Measurements from ENCODE around the gene ARID2. TPM values are rescaled to one million over a fixed set of nuclear protein-coding genes. Genes with fewer than 3 reads are reported as not detected.

ARID2 gene
- total and polyA plus RNA-seq, 9 of the 15 experiments (the other 6 are each of a cell fraction or from before 2014, with no cell fraction given), result 13.4 to 41.6 (median 29.4) TPM

DNA sequence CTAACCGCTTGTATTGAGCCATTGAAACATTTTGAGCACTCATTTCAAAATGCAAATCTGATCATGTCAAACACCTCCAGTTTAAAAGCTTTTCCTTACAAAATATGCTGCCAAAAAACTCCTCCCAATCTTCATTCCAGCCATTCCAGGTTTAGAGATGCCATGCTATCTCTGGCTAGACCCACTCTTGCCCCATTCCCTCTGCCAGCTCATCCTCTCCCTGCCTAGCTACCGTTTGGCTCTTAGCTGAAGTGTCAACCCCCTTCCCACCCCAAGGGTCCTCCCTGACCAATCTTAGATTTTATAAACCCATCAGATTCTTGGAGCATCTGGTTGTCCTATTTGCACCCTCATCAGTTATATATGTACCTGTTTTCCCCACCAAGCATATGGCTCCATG, 185.9 kb downstream of the ARID2 start:
- Histone ChIP-seq H3K9me1 (ENCODE audit: control insufficient read depth, insufficient read depth, low read length) (no peaks in the 10 kb centered on the region), H3K9ac (ENCODE audit: insufficient read depth in 1 of 2, low read depth in 2 of 2, low read length in 2 of 2) (no peak overlapping the region), H3K4me1 (replicated peaks in 1 of 2; ENCODE audit: control insufficient read depth in 2 of 2, insufficient read depth in 2 of 2, low read length in 2 of 2) (no peaks in the 10 kb centered on the region), H3K9me3 (replicated peaks; ENCODE audit: control insufficient read depth, insufficient read depth, low read depth, low read length) (no peaks in the 10 kb centered on the region), H3K4me3 (no peak overlapping the region), H3K27me3 (ENCODE audit: control insufficient read depth in 2 of 2, insufficient read depth in 2 of 2, low read length in 2 of 2) (no peaks in the 10 kb centered on the region), H4K20me1 (replicated peaks; ENCODE audit: control insufficient read depth, insufficient read depth, low read length) (no peaks in the 10 kb centered on the region), H3K36me3 (ENCODE audit: control insufficient read depth, insufficient read depth, low read length) (peaks cover 4% of the 10 kb centered on the region; the same call in 1 of the 3 replicates), H3K27ac (ENCODE audit: extremely low read depth, low read depth, low read length) (no peak overlapping the region), H3K4me2 (ENCODE audit: insufficient read depth, low read length) (no peak overlapping the region), H3K79me2 (ENCODE audit: control insufficient read depth, insufficient read depth, low read length) (no peaks in the 10 kb centered on the region), H2AFZ (ENCODE audit: low read depth, low read length) (no peak overlapping the region)
- in situ Hi-C loops (cut with MboI) (no loop called here), intact Hi-C loops (cut with micrococcal nuclease) (no loop called here)
- TF ChIP-seq CEBPG (CRISPR knock-in tag; IDR thresholded peaks at IDR 0.05), result no peak
- TF ChIP-seq CEBPG (tag; conservative IDR thresholded peaks at IDR 0.05 in 1 of 2, IDR thresholded peaks at IDR 0.05 in 1 of 2), result no peak
- TF ChIP-seq POLR2A (conservative IDR thresholded peaks at IDR 0.05), result 0 out of 2 replicates have a peak, but pooled peaks have one; percentile 32
- no peak for FAIRE-seq
- no peak for DNase-seq (ENCODE audit: extremely low read depth in 1 of 4, low spot score in 3 of 4)
- BruUV-seq (replicated peaks), result no TSS peak
- CTCF ChIA-PET (ENCODE audit: low intra/inter-chr PET ratio), result no interaction called here
- 75% methylated on average over 2 of the region's 2 CpGs for WGBS (ENCODE audit: insufficient coverage, low coverage, missing lambda C conversion rate)
- POLR2A ChIA-PET, result interaction anchor here (3.0 kb wide), 1 partner anchor 11 kb away, joined by 14 read pairs; no protein-coding TSS in a partner anchor
- ATAC-seq, result no peak

DNA sequence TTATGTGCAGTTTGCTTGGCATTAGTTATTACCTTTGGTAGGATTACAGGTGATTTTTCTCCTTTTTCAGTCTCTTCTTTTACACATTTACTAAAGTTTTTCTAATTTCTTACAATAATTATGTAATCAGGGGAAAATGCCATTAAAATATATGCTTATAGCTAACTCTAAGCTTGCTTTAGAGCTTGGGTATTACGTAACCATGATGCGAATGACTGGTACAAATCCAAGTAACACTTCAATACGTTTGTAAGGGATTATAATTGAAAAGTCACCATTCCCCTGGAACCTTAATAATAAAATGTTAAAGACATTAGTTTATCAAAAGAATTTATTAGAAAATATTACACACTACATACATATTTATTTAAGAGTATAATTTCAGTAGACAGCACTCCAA, 189.3 kb downstream of the ARID2 start:
- no peaks in the 10 kb centered on the region for H3K4me1 ChIP-seq (replicated peaks in 1 of 2; ENCODE audit: control insufficient read depth in 2 of 2, insufficient read depth in 2 of 2, low read length in 2 of 2)
- no peak for DNase-seq (ENCODE audit: extremely low read depth in 1 of 4, low spot score in 3 of 4)
- no peak overlapping the region for H3K9ac ChIP-seq (ENCODE audit: insufficient read depth in 1 of 2, low read depth in 2 of 2, low read length in 2 of 2)
- ChIA-PET CTCF (ENCODE audit: low intra/inter-chr PET ratio) (interaction anchor here (0.6 kb wide), 1 partner anchor 42 kb away, joined by 5 read pairs; no protein-coding TSS in a partner anchor), POLR2A (no interaction called here)
- intact Hi-C loops (cut with micrococcal nuclease), result no loop called here
- no TSS peak for BruUV-seq (replicated peaks)
- ATAC-seq, result no peak
- H3K79me2 ChIP-seq (ENCODE audit: control insufficient read depth, insufficient read depth, low read length), result no peaks in the 10 kb centered on the region
- in situ Hi-C loops (cut with MboI), result no loop called here
- H3K27ac ChIP-seq (ENCODE audit: extremely low read depth, low read depth, low read length), result no peak overlapping the region
- no peaks in the 10 kb centered on the region for H4K20me1 ChIP-seq (replicated peaks; ENCODE audit: control insufficient read depth, insufficient read depth, low read length)
- no peak overlapping the region for H3K4me3 ChIP-seq
- H3K4me2 ChIP-seq (ENCODE audit: insufficient read depth, low read length), result no peak overlapping the region
- TF ChIP-seq CEBPG (CRISPR knock-in tag; IDR thresholded peaks at IDR 0.05) (no peak), CEBPG (tag; conservative IDR thresholded peaks at IDR 0.05 in 1 of 2, IDR thresholded peaks at IDR 0.05 in 1 of 2) (peak; percentile 57 to 76), MEIS2 (IDR thresholded peaks at IDR 0.05; ENCODE audit: partially characterized antibody) (no peak), CEBPB (tag; IDR thresholded peaks at IDR 0.05) (peak; percentile 82), RNF2 (IDR thresholded peaks at IDR 0.05) (no peak), ZC3H8 (IDR thresholded peaks at IDR 0.05) (no peak)
- H3K9me3 ChIP-seq (replicated peaks; ENCODE audit: control insufficient read depth, insufficient read depth, low read depth, low read length), result no peaks in the 10 kb centered on the region
- 95% methylated on average over 3 of the region's 3 CpGs for WGBS (ENCODE audit: insufficient coverage, low coverage, missing lambda C conversion rate)
- H3K27me3 ChIP-seq (ENCODE audit: control insufficient read depth in 2 of 2, insufficient read depth in 2 of 2, low read length in 2 of 2), result no peaks in the 10 kb centered on the region
- no peak overlapping the region for H2AFZ ChIP-seq (ENCODE audit: low read depth, low read length)
- no peaks in the 10 kb centered on the region for H3K9me1 ChIP-seq (ENCODE audit: control insufficient read depth, insufficient read depth, low read length)
- FAIRE-seq, result no peak
- H3K36me3 ChIP-seq (ENCODE audit: control insufficient read depth, insufficient read depth, low read length), result peaks cover 26% of the 10 kb centered on the region; the same call in 2 of the 3 replicates
